Measurements from ENCODE around the gene SYNPO.

Gene SYNPO

GRCh38 chr5:150640311-150641005 is at the start of gene SYNPO:
Gene SYNPO, plus strand, starts transcription at chr5:150640660. Its CDS starts 7,616 bp downstream, at chr5:150648276.
- DNase-seq, result peak; percentile 79

GRCh38 chr5:150590979-150591695 is 49.3 kb upstream of the SYNPO start:
- no peak for DNase-seq

GRCh38 chr5:150593593-150593992 is 46.9 kb upstream of the SYNPO start:
- DNase-seq, result no peak

GRCh38 chr5:150593996-150594395 is 46.5 kb upstream of the SYNPO start:
- DNase-seq, result no peak

- DNase-seq, result no peak
Observed at GRCh38 chr5:150595466-150596031, 44.9 kb upstream of the SYNPO start.

GRCh38 chr5:150596313-150596712 is 44.1 kb upstream of the SYNPO start:
- no peak for DNase-seq

- DNase-seq, result no peak
Observed at GRCh38 chr5:150596826-150597225, 43.6 kb upstream of the SYNPO start.

GRCh38 chr5:150598006-150598405 is 42.5 kb upstream of the SYNPO start:
- DNase-seq, result no peak

- DNase-seq, result no peak
Observed at GRCh38 chr5:150598821-150599273, 41.6 kb upstream of the SYNPO start.

GRCh38 chr5:150599281-150599680 is 41.2 kb upstream of the SYNPO start:
- no peak for DNase-seq

GRCh38 chr5:150599917-150600511 is 40.4 kb upstream of the SYNPO start:
- DNase-seq, result peak; percentile 59

- DNase-seq, result no peak
Observed at GRCh38 chr5:150600616-150601490, 39.6 kb upstream of the SYNPO start.

- no peak for DNase-seq
Observed at GRCh38 chr5:150601491-150602345, 38.7 kb upstream of the SYNPO start.

GRCh38 chr5:150603052-150603451 is 37.4 kb upstream of the SYNPO start:
- no peak for DNase-seq

- no peak for DNase-seq
Observed at GRCh38 chr5:150603491-150603890, 37.0 kb upstream of the SYNPO start.

- DNase-seq, result no peak
Observed at GRCh38 chr5:150604010-150604409, 36.5 kb upstream of the SYNPO start.

- DNase-seq, result no peak
Observed at GRCh38 chr5:150604894-150605440, 35.5 kb upstream of the SYNPO start.

GRCh38 chr5:150605546-150605945 is 34.9 kb upstream of the SYNPO start:
- no peak for DNase-seq

- no peak for DNase-seq
Observed at GRCh38 chr5:150606476-150606875, 34.0 kb upstream of the SYNPO start.

GRCh38 chr5:150607105-150607504 is 33.4 kb upstream of the SYNPO start:
- DNase-seq, result no peak

GRCh38 chr5:150607991-150608390 is 32.5 kb upstream of the SYNPO start:
- DNase-seq, result no peak

Measured in suppressor macrophage treated with lipopolysaccharide for 4 hours (primary cell).